GM23338 (cell line): Measurements from ENCODE around the gene PDE1A. TPM values are rescaled to one million over a fixed set of nuclear protein-coding genes. Genes with fewer than 3 reads are reported as not detected.

Experiments
- ATAC-seq: fragments of 200-7000 bp; cut with Tn5 transposase; 3 replicates; pipeline ENCODE4 v1.9.1; 2020
- DNase-seq: peaks from one replicate; pipeline ENCODE4 v3.0.0-alpha.2; 2015; ENCODE audit warnings: low spot score
- H2AFZ ChIP-seq: fragments of 200-600 bp; sonication (generic); 2 replicates; pipeline ENCODE4 v1.8.0; 2016; ENCODE audit warnings: antibody characterized with exemption, mild to moderate bottlenecking, moderate library complexity
- H3F3A ChIP-seq: fragments of 200-600 bp; sonication (generic); replicated peaks from 2 replicates; pipeline ENCODE4 v1.8.0; 2017; ENCODE audit warnings: antibody characterized with exemption, mixed run types, low read depth
- H3K27ac ChIP-seq: fragments of 200-600 bp; sonication (generic); 2 replicates; pipeline ENCODE4 v1.6.1; 2016; ENCODE audit warnings: low read depth
- H3K27me3 ChIP-seq: fragments of 200-600 bp; sonication (generic); 2 replicates; pipeline ENCODE4 v1.8.0; 2016; ENCODE audit warnings: mild to moderate bottlenecking, mixed run types, moderate library complexity; ENCODE audit not compliant: insufficient read depth
- H3K36me3 ChIP-seq: fragments of 200-600 bp; sonication (generic); 2 replicates; pipeline ENCODE4 v1.8.0; 2016; ENCODE audit warnings: mild to moderate bottlenecking; ENCODE audit not compliant: insufficient read depth
- H3K4me1 ChIP-seq: fragments of 200-600 bp; sonication (generic); 2 replicates; pipeline ENCODE4 v1.8.0; 2016; ENCODE audit warnings: mild to moderate bottlenecking, moderate library complexity; ENCODE audit not compliant: insufficient read depth
- H3K4me2 ChIP-seq: fragments of 200-600 bp; sonication (generic); 2 replicates; pipeline ENCODE4 v1.7.1; 2017; ENCODE audit warnings: mixed run types
- H3K4me3 ChIP-seq: fragments of 200-600 bp; sonication (generic); 2 replicates; pipeline ENCODE4 v1.6.1; 2016; ENCODE audit warnings: mixed run types
- H3K79me2 ChIP-seq: fragments of 200-600 bp; sonication (generic); replicated peaks from 2 replicates; pipeline ENCODE4 v1.8.0; 2017; ENCODE audit warnings: mild to moderate bottlenecking; ENCODE audit not compliant: insufficient read depth
- H3K9me2 ChIP-seq: fragments of 200-600 bp; sonication (generic); 2 replicates; pipeline ENCODE4 v1.8.0; 2017; ENCODE audit not compliant: insufficient read depth
- H4K20me1 ChIP-seq: fragments of 200-600 bp; sonication (generic); replicated peaks from 2 replicates; pipeline ENCODE4 v1.8.0; 2017; ENCODE audit warnings: mild to moderate bottlenecking; ENCODE audit not compliant: insufficient read depth
- H3K27ac Mint-ChIP-seq: 2 replicates; pipeline ENCODE4 v1.8.0; 2020; ENCODE audit warnings: inconsistent platforms, mild to moderate bottlenecking, moderate library complexity, mixed read lengths
- H3K27me3 Mint-ChIP-seq: 3 replicates; pipeline ENCODE4 v1.8.0; 2022; ENCODE audit warnings: low read depth, mild to moderate bottlenecking, moderate library complexity, mixed read lengths, inconsistent platforms; ENCODE audit not compliant: insufficient read depth, poor library complexity
- H3K36me3 Mint-ChIP-seq: 3 replicates; pipeline ENCODE4 v1.8.0; 2021; ENCODE audit warnings: low read depth, mild to moderate bottlenecking, inconsistent platforms, moderate library complexity, mixed read lengths
- H3K4me1 Mint-ChIP-seq: 3 replicates; pipeline ENCODE4 v1.8.0; 2020; ENCODE audit warnings: mild to moderate bottlenecking, inconsistent platforms, mixed read lengths
- H3K4me3 Mint-ChIP-seq: 3 replicates; pipeline ENCODE4 v1.8.0; 2021; ENCODE audit warnings: moderate library complexity, mild to moderate bottlenecking, inconsistent platforms, mixed read lengths
- H3K9me3 Mint-ChIP-seq: 3 replicates; pipeline ENCODE4 v1.8.0; 2020; ENCODE audit warnings: moderate library complexity, mild to moderate bottlenecking, inconsistent platforms, mixed read lengths
- CREB1 ChIP-seq: fragments of 250-450 bp; sonication (Bioruptor Pico); IDR thresholded peaks from 2 replicates; pipeline ENCODE4 v1.5.0; 2020; ENCODE audit warnings: low read depth, mild to moderate bottlenecking, moderate library complexity
- EZH2 ChIP-seq: fragments of 200-600 bp; sonication (generic); IDR thresholded peaks from one replicate; pipeline ENCODE4 v1.8.0; 2017; ENCODE audit warnings: antibody characterized with exemption, mild to moderate bottlenecking, low read depth; ENCODE audit not compliant: unreplicated experiment
- EZH2phosphoT487 ChIP-seq: fragments of 200-600 bp; sonication (generic); IDR thresholded peaks from one replicate; pipeline ENCODE4 v1.8.1; 2018; ENCODE audit warnings: antibody characterized with exemption; ENCODE audit not compliant: unreplicated experiment
- JUNB ChIP-seq: IDR thresholded peaks from one replicate; pipeline ENCODE4 v1.6.1; 2016; ENCODE audit warnings: antibody characterized with exemption; ENCODE audit not compliant: unreplicated experiment
- NANOG ChIP-seq: IDR thresholded peaks from 2 replicates; pipeline ENCODE4 v1.6.1; 2016; ENCODE audit warnings: antibody characterized with exemption, borderline replicate concordance
- POLR2AphosphoS5 ChIP-seq: IDR thresholded peaks from 2 replicates; pipeline ENCODE4 v1.6.1; 2016; ENCODE audit warnings: antibody characterized with exemption, low read depth
- STAT1 ChIP-seq: IDR thresholded peaks from one replicate; pipeline ENCODE4 v1.6.1; 2016; ENCODE audit warnings: antibody characterized with exemption; ENCODE audit not compliant: unreplicated experiment
- ZNF114 ChIP-seq: fragments of 250-450 bp; sonication (Bioruptor Pico); IDR thresholded peaks from 2 replicates; pipeline ENCODE4 v1.5.0; 2020; ENCODE audit warnings: mild to moderate bottlenecking, moderate library complexity
- ZNF331 ChIP-seq: fragments of 250-450 bp; sonication (Bioruptor Pico); IDR thresholded peaks from 2 replicates; pipeline ENCODE4 v1.5.0; 2020; ENCODE audit warnings: low read depth, mild to moderate bottlenecking, moderate library complexity
- polyA plus RNA-seq: library from polyadenylated mRNA; unstranded; fragments of >200 nt; fragmentation: Nextera tagmentation; extraction: Ambion mirVana; gene quantifications from 2 replicates; pipeline ENCODE4 v1.2.1, GENCODE V29; 2016
- total RNA-seq: library from RNA; depleted of rRNA; stranded (reverse); fragments of >200 nt; shearing (Covaris generic); gene quantifications from 2 replicates; pipeline ENCODE4 v1.2.3, GENCODE V29; 2014
- TF ChIP-seq, protein P1 (sequence below): IDR thresholded peaks from 2 replicates; pipeline ENCODE4 v1.6.1; 2016; ENCODE audit warnings: antibody characterized with exemption
- TF ChIP-seq, protein P2 (sequence below): IDR thresholded peaks from one replicate; pipeline ENCODE4 v1.6.1; 2018; ENCODE audit warnings: antibody characterized with exemption; ENCODE audit not compliant: unreplicated experiment
- TF ChIP-seq, protein P3 (sequence below): fragments of 250-450 bp; sonication (Bioruptor Pico); IDR thresholded peaks from 2 replicates; pipeline ENCODE4 v1.5.0; 2020; ENCODE audit warnings: mild to moderate bottlenecking, moderate library complexity
- TF ChIP-seq, protein P4 (sequence below), 2 experiments: fragments of 200-600 bp in 1 of 2; sonication (generic) in 1 of 2; conservative IDR thresholded peaks; 2 replicates each; pipeline versions ENCODE4 v1.5.1 to v1.6.1; 2016 to 2017; ENCODE audit warnings: antibody characterized with exemption in 2 of 2, low read depth in 2 of 2, mild to moderate bottlenecking in 2 of 2, moderate library complexity in 1 of 2

PDE1A gene
- total and polyA plus RNA-seq, 2 experiments from 2014 or later, result 0.28 to 0.31 TPM

DNA sequence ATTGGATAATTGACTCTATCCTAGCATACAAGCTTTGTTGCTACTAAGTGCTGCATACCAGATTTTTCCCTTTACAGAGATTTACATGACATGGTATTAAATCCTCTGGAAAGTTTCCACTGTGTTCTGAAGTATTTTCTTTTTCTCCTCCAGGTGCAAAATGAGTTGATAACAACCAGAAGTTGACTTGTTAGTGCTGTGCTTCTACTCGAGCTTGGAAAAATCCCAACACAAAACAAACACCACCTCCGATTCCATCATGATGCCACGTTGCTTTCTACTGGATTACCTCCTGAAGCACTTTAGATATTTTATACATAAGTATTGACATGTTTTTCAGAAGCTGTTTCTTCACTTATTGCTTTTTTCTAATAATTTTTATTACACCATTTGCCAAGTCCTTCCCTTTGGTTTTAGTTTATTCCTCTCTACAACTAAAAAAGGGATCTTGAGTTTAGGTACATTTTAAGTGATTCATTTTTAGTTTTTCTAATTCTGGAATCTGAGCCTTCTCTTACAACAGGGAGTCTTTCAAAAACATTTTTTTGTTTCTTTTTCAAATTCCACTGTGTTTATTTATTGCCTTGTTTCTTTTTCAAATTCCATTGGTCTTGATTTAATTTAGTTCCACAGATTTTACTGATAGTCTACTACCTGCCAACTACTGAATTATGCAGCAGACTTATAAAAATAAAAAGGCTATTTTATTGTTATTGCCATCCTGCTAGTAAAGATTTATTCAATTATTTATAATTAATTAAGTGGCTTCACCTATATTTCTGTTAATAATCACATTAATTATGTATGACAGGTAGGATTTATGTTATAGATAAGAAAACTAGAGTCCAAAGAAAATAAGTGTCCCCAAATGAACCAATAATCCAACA lies 297.8 kb downstream of the PDE1A start:
- no peaks in the 10 kb centered on the region for H3K9me2 ChIP-seq
- H3K4me3 Mint-ChIP-seq, result no peak overlapping the region
- H3K27me3 ChIP-seq, result no peaks in the 10 kb centered on the region
- DNase-seq, result no peak
- no peak overlapping the region for H3K4me3 ChIP-seq
- no peak overlapping the region for H2AFZ ChIP-seq
- H3K4me2 ChIP-seq, result no peak overlapping the region
- ATAC-seq, result no peak
- H3F3A ChIP-seq, result no peaks in the 10 kb centered on the region
- TF ChIP-seq EZH2phosphoT487 (no peak), ZNF114 (CRISPR knock-in tag) (no peak), JUNB (no peak), STAT1 (no peak), ZNF331 (CRISPR knock-in tag) (no peak), EZH2 (no peak), CREB1 (CRISPR knock-in tag) (no peak), POLR2AphosphoS5 (no peak), NANOG (no peak)
- TF ChIP-seq, protein P1, sequence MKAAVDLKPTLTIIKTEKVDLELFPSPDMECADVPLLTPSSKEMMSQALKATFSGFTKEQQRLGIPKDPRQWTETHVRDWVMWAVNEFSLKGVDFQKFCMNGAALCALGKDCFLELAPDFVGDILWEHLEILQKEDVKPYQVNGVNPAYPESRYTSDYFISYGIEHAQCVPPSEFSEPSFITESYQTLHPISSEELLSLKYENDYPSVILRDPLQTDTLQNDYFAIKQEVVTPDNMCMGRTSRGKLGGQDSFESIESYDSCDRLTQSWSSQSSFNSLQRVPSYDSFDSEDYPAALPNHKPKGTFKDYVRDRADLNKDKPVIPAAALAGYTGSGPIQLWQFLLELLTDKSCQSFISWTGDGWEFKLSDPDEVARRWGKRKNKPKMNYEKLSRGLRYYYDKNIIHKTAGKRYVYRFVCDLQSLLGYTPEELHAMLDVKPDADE, result no peak
- TF ChIP-seq, protein P2, sequence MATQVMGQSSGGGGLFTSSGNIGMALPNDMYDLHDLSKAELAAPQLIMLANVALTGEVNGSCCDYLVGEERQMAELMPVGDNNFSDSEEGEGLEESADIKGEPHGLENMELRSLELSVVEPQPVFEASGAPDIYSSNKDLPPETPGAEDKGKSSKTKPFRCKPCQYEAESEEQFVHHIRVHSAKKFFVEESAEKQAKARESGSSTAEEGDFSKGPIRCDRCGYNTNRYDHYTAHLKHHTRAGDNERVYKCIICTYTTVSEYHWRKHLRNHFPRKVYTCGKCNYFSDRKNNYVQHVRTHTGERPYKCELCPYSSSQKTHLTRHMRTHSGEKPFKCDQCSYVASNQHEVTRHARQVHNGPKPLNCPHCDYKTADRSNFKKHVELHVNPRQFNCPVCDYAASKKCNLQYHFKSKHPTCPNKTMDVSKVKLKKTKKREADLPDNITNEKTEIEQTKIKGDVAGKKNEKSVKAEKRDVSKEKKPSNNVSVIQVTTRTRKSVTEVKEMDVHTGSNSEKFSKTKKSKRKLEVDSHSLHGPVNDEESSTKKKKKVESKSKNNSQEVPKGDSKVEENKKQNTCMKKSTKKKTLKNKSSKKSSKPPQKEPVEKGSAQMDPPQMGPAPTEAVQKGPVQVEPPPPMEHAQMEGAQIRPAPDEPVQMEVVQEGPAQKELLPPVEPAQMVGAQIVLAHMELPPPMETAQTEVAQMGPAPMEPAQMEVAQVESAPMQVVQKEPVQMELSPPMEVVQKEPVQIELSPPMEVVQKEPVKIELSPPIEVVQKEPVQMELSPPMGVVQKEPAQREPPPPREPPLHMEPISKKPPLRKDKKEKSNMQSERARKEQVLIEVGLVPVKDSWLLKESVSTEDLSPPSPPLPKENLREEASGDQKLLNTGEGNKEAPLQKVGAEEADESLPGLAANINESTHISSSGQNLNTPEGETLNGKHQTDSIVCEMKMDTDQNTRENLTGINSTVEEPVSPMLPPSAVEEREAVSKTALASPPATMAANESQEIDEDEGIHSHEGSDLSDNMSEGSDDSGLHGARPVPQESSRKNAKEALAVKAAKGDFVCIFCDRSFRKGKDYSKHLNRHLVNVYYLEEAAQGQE, result no peak
- TF ChIP-seq, protein P3, sequence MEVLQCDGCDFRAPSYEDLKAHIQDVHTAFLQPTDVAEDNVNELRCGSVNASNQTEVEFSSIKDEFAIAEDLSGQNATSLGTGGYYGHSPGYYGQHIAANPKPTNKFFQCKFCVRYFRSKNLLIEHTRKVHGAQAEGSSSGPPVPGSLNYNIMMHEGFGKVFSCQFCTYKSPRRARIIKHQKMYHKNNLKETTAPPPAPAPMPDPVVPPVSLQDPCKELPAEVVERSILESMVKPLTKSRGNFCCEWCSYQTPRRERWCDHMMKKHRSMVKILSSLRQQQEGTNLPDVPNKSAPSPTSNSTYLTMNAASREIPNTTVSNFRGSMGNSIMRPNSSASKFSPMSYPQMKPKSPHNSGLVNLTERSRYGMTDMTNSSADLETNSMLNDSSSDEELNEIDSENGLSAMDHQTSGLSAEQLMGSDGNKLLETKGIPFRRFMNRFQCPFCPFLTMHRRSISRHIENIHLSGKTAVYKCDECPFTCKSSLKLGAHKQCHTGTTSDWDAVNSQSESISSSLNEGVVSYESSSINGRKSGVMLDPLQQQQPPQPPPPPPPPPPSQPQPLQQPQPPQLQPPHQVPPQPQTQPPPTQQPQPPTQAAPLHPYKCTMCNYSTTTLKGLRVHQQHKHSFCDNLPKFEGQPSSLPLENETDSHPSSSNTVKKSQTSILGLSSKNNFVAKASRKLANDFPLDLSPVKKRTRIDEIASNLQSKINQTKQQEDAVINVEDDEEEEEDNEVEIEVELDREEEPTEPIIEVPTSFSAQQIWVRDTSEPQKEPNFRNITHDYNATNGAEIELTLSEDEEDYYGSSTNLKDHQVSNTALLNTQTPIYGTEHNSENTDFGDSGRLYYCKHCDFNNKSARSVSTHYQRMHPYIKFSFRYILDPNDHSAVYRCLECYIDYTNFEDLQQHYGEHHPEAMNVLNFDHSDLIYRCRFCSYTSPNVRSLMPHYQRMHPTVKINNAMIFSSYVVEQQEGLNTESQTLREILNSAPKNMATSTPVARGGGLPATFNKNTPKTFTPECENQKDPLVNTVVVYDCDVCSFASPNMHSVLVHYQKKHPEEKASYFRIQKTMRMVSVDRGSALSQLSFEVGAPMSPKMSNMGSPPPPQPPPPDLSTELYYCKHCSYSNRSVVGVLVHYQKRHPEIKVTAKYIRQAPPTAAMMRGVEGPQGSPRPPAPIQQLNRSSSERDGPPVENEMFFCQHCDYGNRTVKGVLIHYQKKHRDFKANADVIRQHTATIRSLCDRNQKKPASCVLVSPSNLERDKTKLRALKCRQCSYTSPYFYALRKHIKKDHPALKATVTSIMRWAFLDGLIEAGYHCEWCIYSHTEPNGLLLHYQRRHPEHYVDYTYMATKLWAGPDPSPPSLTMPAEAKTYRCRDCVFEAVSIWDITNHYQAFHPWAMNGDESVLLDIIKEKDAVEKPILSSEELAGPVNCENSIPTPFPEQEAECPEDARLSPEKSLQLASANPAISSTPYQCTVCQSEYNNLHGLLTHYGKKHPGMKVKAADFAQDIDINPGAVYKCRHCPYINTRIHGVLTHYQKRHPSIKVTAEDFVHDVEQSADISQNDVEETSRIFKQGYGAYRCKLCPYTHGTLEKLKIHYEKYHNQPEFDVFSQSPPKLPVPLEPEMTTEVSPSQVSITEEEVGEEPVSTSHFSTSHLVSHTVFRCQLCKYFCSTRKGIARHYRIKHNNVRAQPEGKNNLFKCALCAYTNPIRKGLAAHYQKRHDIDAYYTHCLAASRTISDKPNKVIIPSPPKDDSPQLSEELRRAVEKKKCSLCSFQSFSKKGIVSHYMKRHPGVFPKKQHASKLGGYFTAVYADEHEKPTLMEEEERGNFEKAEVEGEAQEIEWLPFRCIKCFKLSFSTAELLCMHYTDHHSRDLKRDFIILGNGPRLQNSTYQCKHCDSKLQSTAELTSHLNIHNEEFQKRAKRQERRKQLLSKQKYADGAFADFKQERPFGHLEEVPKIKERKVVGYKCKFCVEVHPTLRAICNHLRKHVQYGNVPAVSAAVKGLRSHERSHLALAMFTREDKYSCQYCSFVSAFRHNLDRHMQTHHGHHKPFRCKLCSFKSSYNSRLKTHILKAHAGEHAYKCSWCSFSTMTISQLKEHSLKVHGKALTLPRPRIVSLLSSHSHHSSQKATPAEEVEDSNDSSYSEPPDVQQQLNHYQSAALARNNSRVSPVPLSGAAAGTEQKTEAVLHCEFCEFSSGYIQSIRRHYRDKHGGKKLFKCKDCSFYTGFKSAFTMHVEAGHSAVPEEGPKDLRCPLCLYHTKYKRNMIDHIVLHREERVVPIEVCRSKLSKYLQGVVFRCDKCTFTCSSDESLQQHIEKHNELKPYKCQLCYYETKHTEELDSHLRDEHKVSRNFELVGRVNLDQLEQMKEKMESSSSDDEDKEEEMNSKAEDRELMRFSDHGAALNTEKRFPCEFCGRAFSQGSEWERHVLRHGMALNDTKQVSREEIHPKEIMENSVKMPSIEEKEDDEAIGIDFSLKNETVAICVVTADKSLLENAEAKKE (CRISPR knock-in tag), result no peak
- TF ChIP-seq, protein P4, sequence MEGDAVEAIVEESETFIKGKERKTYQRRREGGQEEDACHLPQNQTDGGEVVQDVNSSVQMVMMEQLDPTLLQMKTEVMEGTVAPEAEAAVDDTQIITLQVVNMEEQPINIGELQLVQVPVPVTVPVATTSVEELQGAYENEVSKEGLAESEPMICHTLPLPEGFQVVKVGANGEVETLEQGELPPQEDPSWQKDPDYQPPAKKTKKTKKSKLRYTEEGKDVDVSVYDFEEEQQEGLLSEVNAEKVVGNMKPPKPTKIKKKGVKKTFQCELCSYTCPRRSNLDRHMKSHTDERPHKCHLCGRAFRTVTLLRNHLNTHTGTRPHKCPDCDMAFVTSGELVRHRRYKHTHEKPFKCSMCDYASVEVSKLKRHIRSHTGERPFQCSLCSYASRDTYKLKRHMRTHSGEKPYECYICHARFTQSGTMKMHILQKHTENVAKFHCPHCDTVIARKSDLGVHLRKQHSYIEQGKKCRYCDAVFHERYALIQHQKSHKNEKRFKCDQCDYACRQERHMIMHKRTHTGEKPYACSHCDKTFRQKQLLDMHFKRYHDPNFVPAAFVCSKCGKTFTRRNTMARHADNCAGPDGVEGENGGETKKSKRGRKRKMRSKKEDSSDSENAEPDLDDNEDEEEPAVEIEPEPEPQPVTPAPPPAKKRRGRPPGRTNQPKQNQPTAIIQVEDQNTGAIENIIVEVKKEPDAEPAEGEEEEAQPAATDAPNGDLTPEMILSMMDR (conservative IDR thresholded peaks at IDR 0.05; ENCODE audit: low read depth in 2 of 2), result no peak
- no peak overlapping the region for H3K27ac Mint-ChIP-seq
- H3K4me1 Mint-ChIP-seq, result no peaks in the 10 kb centered on the region; the same call in 1 of the 3 replicates
- no peaks in the 10 kb centered on the region for H3K36me3 Mint-ChIP-seq
- 0 out of 2 replicates have a peak, but pooled peaks cover 3% of the 10 kb centered on the region for H3K36me3 ChIP-seq
- no peaks in the 10 kb centered on the region for H3K4me1 ChIP-seq
- no peaks in the 10 kb centered on the region for H3K9me3 Mint-ChIP-seq
- no peaks in the 10 kb centered on the region for H4K20me1 ChIP-seq
- H3K27me3 Mint-ChIP-seq, result peaks cover 2% of the 10 kb centered on the region
- H3K27ac ChIP-seq, result no peak overlapping the region
- H3K79me2 ChIP-seq, result no peaks in the 10 kb centered on the region
